ENCODE data around the gene GTF2H1. TPM values are rescaled to one million over a fixed set of nuclear protein-coding genes. Genes with fewer than 3 reads are reported as not detected.
"Not testable (repeated sequence)": the region's sequence is repeated elsewhere in the genome, so short reads cannot be mapped to it uniquely, and the experiment has no call there.

The GTF2H1 gene
- total and polyA plus RNA-seq, 7 donors: 14.5 to 39.2 (median 23.0) TPM

GRCh38 chr11:18394928-18395734 lies 72.8 kb downstream of the GTF2H1 start:
- Histone ChIP-seq H3K36me3 (ENCODE audit: insufficient read depth in 1 of 2, low read depth in 1 of 2) (peaks cover 9 to 38% of the 10 kb centered on the region in 2 donors), H3K27me3 (ENCODE audit: insufficient read depth in 3 of 3, low read length in 2 of 3) (no peaks in the 10 kb centered on the region), H3K4me3 (peak overlapping the region; percentile 79), H3K9me3 (no peaks in the 10 kb centered on the region), H3K4me1 (peaks cover 25% of the 10 kb centered on the region), H3K27ac (peak overlapping the region; percentile 98)
- TF ChIP-seq, protein P1, sequence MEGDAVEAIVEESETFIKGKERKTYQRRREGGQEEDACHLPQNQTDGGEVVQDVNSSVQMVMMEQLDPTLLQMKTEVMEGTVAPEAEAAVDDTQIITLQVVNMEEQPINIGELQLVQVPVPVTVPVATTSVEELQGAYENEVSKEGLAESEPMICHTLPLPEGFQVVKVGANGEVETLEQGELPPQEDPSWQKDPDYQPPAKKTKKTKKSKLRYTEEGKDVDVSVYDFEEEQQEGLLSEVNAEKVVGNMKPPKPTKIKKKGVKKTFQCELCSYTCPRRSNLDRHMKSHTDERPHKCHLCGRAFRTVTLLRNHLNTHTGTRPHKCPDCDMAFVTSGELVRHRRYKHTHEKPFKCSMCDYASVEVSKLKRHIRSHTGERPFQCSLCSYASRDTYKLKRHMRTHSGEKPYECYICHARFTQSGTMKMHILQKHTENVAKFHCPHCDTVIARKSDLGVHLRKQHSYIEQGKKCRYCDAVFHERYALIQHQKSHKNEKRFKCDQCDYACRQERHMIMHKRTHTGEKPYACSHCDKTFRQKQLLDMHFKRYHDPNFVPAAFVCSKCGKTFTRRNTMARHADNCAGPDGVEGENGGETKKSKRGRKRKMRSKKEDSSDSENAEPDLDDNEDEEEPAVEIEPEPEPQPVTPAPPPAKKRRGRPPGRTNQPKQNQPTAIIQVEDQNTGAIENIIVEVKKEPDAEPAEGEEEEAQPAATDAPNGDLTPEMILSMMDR (IDR thresholded peaks at IDR 0.05): no peak
- DNase-seq: peak in 1 of 2 donors; percentile 72
- peak; percentile 18 to 73 (median 55) for ATAC-seq
- 0 to 1% (median 1%) methylated on average over 36 of the region's 36 CpGs for WGBS, 3 donors
- intact Hi-C loops (cut with DNase I): loop anchor here (5.0 kb wide), 3 partner anchors 73 to 302 kb away; partner anchors contain the start of genes GTF2H1 (in 2 of the 2), HPS5 (in 2 of the 2), TMEM86A (in 1 of the 2) and TSG101 (in 1 of the 2)

- peak; percentile 81 to 87 (median 83) for ATAC-seq
- intact Hi-C loops (cut with DNase I): loop anchor here (5.0 kb wide), 2 partner anchors 74 to 131 kb away; partner anchors contain the start of genes GTF2H1 (in 2 of the 2), HPS5 (in 2 of the 2) and TSG101 (in 1 of the 2)
- 0 to 1% (median 1%) methylated on average over 37 to 46 of the region's 46 CpGs for WGBS, 3 donors
- Histone ChIP-seq H3K4me3 (peak overlapping the region; percentile 79), H3K27ac (peak overlapping the region; percentile 98), H3K27me3 (ENCODE audit: insufficient read depth in 3 of 3, low read length in 2 of 3) (no peaks in the 10 kb centered on the region), H3K9me3 (no peaks in the 10 kb centered on the region), H3K4me1 (peaks cover 25% of the 10 kb centered on the region), H3K36me3 (ENCODE audit: insufficient read depth in 1 of 2, low read depth in 1 of 2) (peaks cover 14 to 46% of the 10 kb centered on the region in 2 donors)
- DNase-seq: peak; percentile 97 to 100
- TF ChIP-seq, protein P1 (IDR thresholded peaks at IDR 0.05): no peak
Observed at GRCh38 chr11:18395735-18396504, 73.6 kb downstream of the GTF2H1 start.

DNA sequence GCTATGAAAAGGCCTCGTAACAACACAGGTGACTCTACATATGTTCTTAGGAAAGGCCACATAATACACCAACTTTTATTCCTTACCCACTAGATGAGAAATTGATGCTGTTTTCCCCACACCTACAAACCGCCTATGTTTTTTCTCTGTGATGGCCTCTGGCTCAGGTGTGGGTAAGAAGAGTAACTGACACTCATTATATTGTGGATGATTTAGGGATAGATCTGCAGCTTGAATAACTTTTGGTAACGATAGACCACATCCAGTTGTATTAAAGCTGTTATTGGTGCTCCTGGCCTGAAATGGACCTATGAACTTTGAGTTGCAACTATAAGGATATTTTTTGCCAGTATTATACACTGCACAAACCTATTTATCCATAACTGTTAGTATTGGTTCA lies 75.6 kb downstream of the GTF2H1 start:
- Histone ChIP-seq H3K4me1 (peaks cover 25% of the 10 kb centered on the region), H3K36me3 (ENCODE audit: insufficient read depth in 1 of 2, low read depth in 1 of 2) (peaks cover 17 to 66% of the 10 kb centered on the region in 2 donors), H3K27ac (peak overlapping the region; percentile 18), H3K27me3 (ENCODE audit: insufficient read depth in 3 of 3, low read length in 2 of 3) (no peaks in the 10 kb centered on the region), H3K9me3 (no peaks in the 10 kb centered on the region), H3K4me3 (no peak overlapping the region)
- TF ChIP-seq, protein P1 (IDR thresholded peaks at IDR 0.05): no peak
- WGBS, 3 donors: 82 to 97% (median 90%) methylated on average over 3 of the region's 3 CpGs
- ATAC-seq (no peak), DNase-seq (no peak)
- intact Hi-C loops (cut with DNase I): loop anchor here (5.0 kb wide), 2 partner anchors 76 to 129 kb away; partner anchors contain the start of genes GTF2H1 (in 2 of the 2), HPS5 (in 2 of the 2) and TSG101 (in 1 of the 2)

DNA sequence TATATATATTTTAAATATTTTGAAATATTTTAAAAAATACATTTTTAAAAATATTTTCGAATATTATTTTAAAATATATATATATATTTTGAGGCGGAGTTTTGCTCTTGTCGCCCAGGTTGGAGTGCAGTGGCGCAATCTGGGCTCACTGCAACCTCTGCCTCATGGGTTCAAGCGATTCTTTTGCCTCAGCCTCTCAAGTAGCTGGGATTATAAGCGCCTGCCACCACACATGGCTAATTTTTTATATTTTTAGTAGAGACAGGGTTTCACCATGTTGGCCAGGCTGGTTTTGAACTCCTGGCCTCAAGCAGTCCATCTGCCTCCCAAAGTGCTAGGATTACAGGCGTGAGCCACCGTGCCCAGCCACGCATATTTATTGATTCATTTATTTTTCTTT lies 78.7 kb downstream of the GTF2H1 start:
- H3K36me3 ChIP-seq (ENCODE audit: insufficient read depth in 1 of 2, low read depth in 1 of 2): peaks cover 21 to 97% of the 10 kb centered on the region in 2 donors
- H3K9me3 ChIP-seq: not testable (repeated sequence)

More for the DNA sequence above, 78.7 kb downstream of the GTF2H1 start:
- peaks cover 17% of the 10 kb centered on the region for H3K4me1 ChIP-seq
- ATAC-seq; H3K4me3 ChIP-seq; DNase-seq; H3K27ac ChIP-seq; H3K27me3 ChIP-seq (ENCODE audit: insufficient read depth in 3 of 3, low read length in 2 of 3); intact Hi-C loops (cut with DNase I): not testable (repeated sequence)
- whole genome bisulfite sequencing, 3 donors: 93 to 97% (median 94%) methylated on average over 9 of the region's 9 CpGs
